GM21515 (cell line): ENCODE results near the gene BMP5.

Source experiments
- ATAC-seq: cut with Tn5 transposase; IDR thresholded peaks from one replicate; pipeline ENCODE4 v1.9.1; 2021; ENCODE audit not compliant: unreplicated experiment

Gene BMP5

GRCh38 chr6:55874316-55874715 lies 1.1 kb downstream of the BMP5 start:
- no peak for ATAC-seq

GRCh38 chr6:55872866-55873265 lies 2.5 kb downstream of the BMP5 start:
- ATAC-seq: no peak

GRCh38 chr6:55870181-55870813 lies 5.1 kb downstream of the BMP5 start:
- no peak for ATAC-seq

GRCh38 chr6:55869674-55870073 lies 5.7 kb downstream of the BMP5 start:
- ATAC-seq: no peak

GRCh38 chr6:55868771-55869479 lies 6.5 kb downstream of the BMP5 start:
- peak; percentile 90 for ATAC-seq

GRCh38 chr6:55868176-55868575 lies 7.2 kb downstream of the BMP5 start:
- no peak for ATAC-seq

- no peak for ATAC-seq
These were observed 9.3 kb downstream of the BMP5 start for GRCh38 chr6:55866128-55866527.

GRCh38 chr6:55853008-55854001 lies 22.1 kb downstream of the BMP5 start:
- ATAC-seq: no peak

GRCh38 chr6:55841341-55841740 lies 34.0 kb downstream of the BMP5 start:
- ATAC-seq: no peak

- no peak for ATAC-seq
These were observed 36.3 kb downstream of the BMP5 start for GRCh38 chr6:55839080-55839479.

- no peak for ATAC-seq
These were observed 38.4 kb downstream of the BMP5 start for GRCh38 chr6:55836945-55837344.

GRCh38 chr6:55836481-55836880 lies 38.9 kb downstream of the BMP5 start:
- ATAC-seq: no peak

GRCh38 chr6:55835220-55835619 lies 40.2 kb downstream of the BMP5 start:
- ATAC-seq: no peak

- ATAC-seq: peak; percentile 69
These were observed 42.1 kb downstream of the BMP5 start for GRCh38 chr6:55833284-55833683.

- no peak for ATAC-seq
These were observed 47.4 kb downstream of the BMP5 start for GRCh38 chr6:55827818-55828522.

- ATAC-seq: no peak
These were observed 48.4 kb downstream of the BMP5 start for GRCh38 chr6:55826941-55827340.

- no peak for ATAC-seq
These were observed 49.9 kb downstream of the BMP5 start for GRCh38 chr6:55825402-55826051.

- no peak for ATAC-seq
These were observed 52.6 kb downstream of the BMP5 start for GRCh38 chr6:55822815-55823214.

- no peak for ATAC-seq
These were observed 53.4 kb downstream of the BMP5 start for GRCh38 chr6:55822005-55822404.

- ATAC-seq: no peak
These were observed 54.7 kb downstream of the BMP5 start for GRCh38 chr6:55820696-55821095.
